Measurements from ENCODE around the gene MEN1. TPM values are rescaled to one million over a fixed set of nuclear protein-coding genes. Genes with fewer than 3 reads are reported as not detected.

The MEN1 gene
- total and polyA plus RNA-seq, 9 of the 15 experiments (the other 6 are each of a cell fraction or from before 2014, with no cell fraction given), result 3.4 to 57.2 (median 19.3) TPM

GRCh38 chr11:64842366-64842759, 32.0 kb upstream of the MEN1 start:
- H3K4me3 ChIP-seq, result no peak overlapping the region
- no peaks in the 10 kb centered on the region for H3K9me3 ChIP-seq (replicated peaks; ENCODE audit: control insufficient read depth, insufficient read depth, low read depth, low read length)
- ATAC-seq, result no peak
- peak overlapping the region; percentile 61 for H3K27ac ChIP-seq (ENCODE audit: extremely low read depth, low read depth, low read length)
- in situ Hi-C loops (cut with MboI), result no loop called here
- no peaks in the 10 kb centered on the region for H3K9me1 ChIP-seq (ENCODE audit: control insufficient read depth, insufficient read depth, low read length)
- no TSS peak for BruUV-seq (replicated peaks)
- peak; percentile 29 for FAIRE-seq
- H3K4me1 ChIP-seq (replicated peaks in 1 of 2; ENCODE audit: control insufficient read depth in 2 of 2, insufficient read depth in 2 of 2, low read length in 2 of 2), result peaks cover 27 to 64% of the 10 kb centered on the region in 2 experiments
- peak overlapping the region; percentile 99 for H3K4me2 ChIP-seq (ENCODE audit: insufficient read depth, low read length)
- H3K36me3 ChIP-seq (ENCODE audit: control insufficient read depth, insufficient read depth, low read length), result peaks cover 25% of the 10 kb centered on the region; the same call in 2 of the 3 replicates
- peaks cover 23% of the 10 kb centered on the region; the same call in 2 of the 3 replicates for H3K79me2 ChIP-seq (ENCODE audit: control insufficient read depth, insufficient read depth, low read length)
- DNase-seq (ENCODE audit: extremely low read depth in 1 of 4, low spot score in 3 of 4), result no peak
- peak overlapping the region; percentile 69 to 92; a peak in 3 of 4 replicates for H3K9ac ChIP-seq (ENCODE audit: insufficient read depth in 1 of 2, low read depth in 2 of 2, low read length in 2 of 2)
- WGBS (ENCODE audit: insufficient coverage, low coverage, missing lambda C conversion rate), result 77% methylated on average over 6 of the region's 6 CpGs
- ChIA-PET POLR2A (no interaction called here), CTCF (ENCODE audit: low intra/inter-chr PET ratio) (interaction anchor here (0.6 kb wide), 1 partner anchor 32 kb away, joined by 3 read pairs; the partner anchor contains the start of gene MEN1)
- no peaks in the 10 kb centered on the region for H4K20me1 ChIP-seq (replicated peaks; ENCODE audit: control insufficient read depth, insufficient read depth, low read length)
- no peak overlapping the region for H2AFZ ChIP-seq (ENCODE audit: low read depth, low read length)
- no peaks in the 10 kb centered on the region; a peak in 1 of 5 replicates for H3K27me3 ChIP-seq (ENCODE audit: control insufficient read depth in 2 of 2, insufficient read depth in 2 of 2, low read length in 2 of 2)
- intact Hi-C loops (cut with micrococcal nuclease), result loop anchor here (5.0 to 10.0 kb wide), 2 partner anchors 40 to 412 kb away; partner anchors contain the start of gene MAP4K2
- TF ChIP-seq TSC22D4 (tag; IDR thresholded peaks at IDR 0.05) (no peak), ZNF717 (CRISPR knock-in tag; IDR thresholded peaks at IDR 0.05) (no peak), NFIC (IDR thresholded peaks at IDR 0.05) (no peak), TCF7 (IDR thresholded peaks at IDR 0.05; ENCODE audit: borderline replicate concordance) (no peak), PATZ1 (CRISPR knock-in tag; IDR thresholded peaks at IDR 0.05; ENCODE audit: borderline replicate concordance) (no peak), RBFOX2 (IDR thresholded peaks at IDR 0.05; ENCODE audit: low read depth, low read length) (0 out of 2 replicates have a peak, but pooled peaks have one; percentile 7), ZNF408 (CRISPR knock-in tag; IDR thresholded peaks at IDR 0.05; ENCODE audit: low read depth) (no peak), ZNF431 (CRISPR knock-in tag; IDR thresholded peaks at IDR 0.05) (0 out of 2 replicates have a peak, but pooled peaks have one; percentile 10), FOXK1 (CRISPR knock-in tag; IDR thresholded peaks at IDR 0.05; ENCODE audit: borderline replicate concordance) (no peak), GTF2F1 (IDR thresholded peaks at IDR 0.05; ENCODE audit: low read depth, low read length) (no peak), ZNF347 (CRISPR knock-in tag; IDR thresholded peaks at IDR 0.05; ENCODE audit: low read depth) (no peak), ZNF175 (CRISPR knock-in tag; IDR thresholded peaks at IDR 0.05; ENCODE audit: low read depth) (no peak), HDAC1 (IDR thresholded peaks at IDR 0.05) (no peak), AFF1 (IDR thresholded peaks at IDR 0.05; ENCODE audit: low read depth in 1 of 2, partially characterized antibody in 2 of 2) (no peak), RAD51 (IDR thresholded peaks at IDR 0.05; ENCODE audit: borderline replicate concordance, low read depth) (no peak), ZNF561 (CRISPR knock-in tag; conservative IDR thresholded peaks at IDR 0.05) (no peak), FOXA3 (CRISPR knock-in tag; conservative IDR thresholded peaks at IDR 0.05 in 1 of 2, IDR thresholded peaks at IDR 0.05 in 1 of 2) (0 out of 4 replicates have a peak, but pooled peaks of 1 of the 2 experiments have one; percentile 29)
